Mesenchymal stem cell (in vitro differentiated cells and primary cell): ENCODE measurements around the gene UGT1A9.
A peak's percentile ranks its signal among the peaks of the same experiment; 100 is the strongest.

ENCODE experiments used
- DNase-seq: peaks from one replicate; pipeline ENCODE4 v3.0.0-alpha.2; 2013
- H2AFZ ChIP-seq: one replicate; pipeline ENCODE4 v1.6.1; 2013; ENCODE audit warnings: low read depth, mild to moderate bottlenecking, control low read depth, inconsistent platforms, low read length, moderate library complexity
- H2AK5ac ChIP-seq: 2 replicates; pipeline ENCODE4 v1.6.1; 2013; ENCODE audit warnings: low read length, moderate library complexity, mild to moderate bottlenecking, inconsistent platforms; ENCODE audit not compliant: severe bottlenecking
- H2BK120ac ChIP-seq: one replicate; pipeline ENCODE4 v1.6.1; 2013; ENCODE audit warnings: low read depth, mild to moderate bottlenecking, inconsistent platforms, low read length, moderate library complexity
- H2BK12ac ChIP-seq, 2 experiments: one replicate each; pipeline ENCODE4 v1.6.1; 2013; ENCODE audit warnings: inconsistent platforms in 2 of 2, low read length in 2 of 2, mild to moderate bottlenecking in 2 of 2, moderate library complexity in 2 of 2, control low read depth in 1 of 2
- H2BK15ac ChIP-seq: one replicate; pipeline ENCODE4 v1.6.1; 2013; ENCODE audit warnings: mild to moderate bottlenecking, low read depth, inconsistent platforms; ENCODE audit not compliant: poor library complexity, severe bottlenecking
- H2BK5ac ChIP-seq: 2 replicates; pipeline ENCODE4 v1.6.1; 2013; ENCODE audit warnings: low read depth, mild to moderate bottlenecking, low read length, control low read depth, inconsistent platforms; ENCODE audit not compliant: poor library complexity, severe bottlenecking
- H3K14ac ChIP-seq, 2 experiments: one replicate each; pipeline ENCODE4 v1.6.1; 2013; ENCODE audit warnings: inconsistent platforms in 2 of 2, low read length in 2 of 2, control low read depth in 1 of 2, mild to moderate bottlenecking in 1 of 2, moderate library complexity in 1 of 2
- H3K18ac ChIP-seq, 2 experiments: one replicate each; pipeline ENCODE4 v1.6.1; 2013; ENCODE audit warnings: inconsistent platforms in 2 of 2, low read length in 2 of 2, control low read depth in 1 of 2, low read depth in 1 of 2, mild to moderate bottlenecking in 1 of 2
- H3K23ac ChIP-seq, 2 experiments: one replicate each; pipeline ENCODE4 v1.6.1; 2013; ENCODE audit warnings: inconsistent platforms in 2 of 2, low read length in 2 of 2, mild to moderate bottlenecking in 2 of 2, moderate library complexity in 2 of 2, control low read depth in 1 of 2
- H3K27ac ChIP-seq: 2 replicates; pipeline ENCODE4 v1.5.1; 2013; ENCODE audit warnings: mild to moderate bottlenecking, moderate library complexity, low read length, control low read depth, inconsistent platforms; ENCODE audit not compliant: poor library complexity, severe bottlenecking
- H3K27me3 ChIP-seq, 2 experiments: 2 replicates each; pipeline versions ENCODE4 v1.6.1 to v1.7.0; 2013; ENCODE audit warnings: low read length in 2 of 2, mild to moderate bottlenecking in 2 of 2, moderate library complexity in 2 of 2, control low read depth in 1 of 2, inconsistent platforms in 1 of 2; ENCODE audit not compliant: control insufficient read depth in 1 of 2, insufficient read depth in 1 of 2
- H3K36me3 ChIP-seq, 2 experiments: 2 replicates each; pipeline versions ENCODE4 v1.6.1 to v1.7.0; 2013; ENCODE audit warnings: low read length in 2 of 2, control low read depth in 1 of 2, inconsistent platforms in 1 of 2, low read depth in 1 of 2, mild to moderate bottlenecking in 1 of 2; ENCODE audit not compliant: insufficient read depth in 2 of 2, control insufficient read depth in 1 of 2
- H3K4ac ChIP-seq, 2 experiments: one replicate each; pipeline ENCODE4 v1.6.1; 2013; ENCODE audit warnings: inconsistent platforms in 2 of 2, low read length in 2 of 2, mild to moderate bottlenecking in 2 of 2, moderate library complexity in 2 of 2, control low read depth in 1 of 2, low read depth in 1 of 2
- H3K4me1 ChIP-seq: 2 replicates; pipeline ENCODE4 v1.6.1; 2013; ENCODE audit warnings: low read depth, low read length, control low read depth; ENCODE audit not compliant: control insufficient read depth, insufficient read depth
- H3K4me2 ChIP-seq: 2 replicates; pipeline ENCODE4 v1.6.1; 2013; ENCODE audit warnings: low read length, mild to moderate bottlenecking, inconsistent platforms; ENCODE audit not compliant: poor library complexity, severe bottlenecking
- H3K4me3 ChIP-seq, 2 experiments: 2 replicates each; pipeline versions ENCODE4 v1.5.1 to v1.7.0; 2013; ENCODE audit warnings: low read length in 2 of 2, mild to moderate bottlenecking in 2 of 2, control low read depth in 1 of 2, low read depth in 1 of 2; ENCODE audit not compliant: insufficient read depth in 1 of 2
- H3K79me1 ChIP-seq: replicated peaks from 2 replicates; pipeline ENCODE4 v1.6.1; 2013; ENCODE audit warnings: mild to moderate bottlenecking, control low read depth, low read length, inconsistent platforms; ENCODE audit not compliant: poor library complexity, severe bottlenecking
- H3K9ac ChIP-seq: 2 replicates; pipeline ENCODE4 v1.7.0; 2013; ENCODE audit warnings: mild to moderate bottlenecking, low read length, moderate library complexity
- H3K9me3 ChIP-seq: 2 replicates; pipeline ENCODE4 v1.7.0; 2013; ENCODE audit warnings: mild to moderate bottlenecking, low read length; ENCODE audit not compliant: control insufficient read depth
- H4K8ac ChIP-seq: one replicate; pipeline ENCODE4 v1.6.1; 2013; ENCODE audit warnings: inconsistent platforms, mild to moderate bottlenecking, low read length, moderate library complexity
- H4K91ac ChIP-seq: one replicate; pipeline ENCODE4 v1.6.1; 2013; ENCODE audit warnings: mild to moderate bottlenecking, low read length, inconsistent platforms
- WGBS: methylation state at CpG from one replicate; pipeline ENCODE4 v1.1.7; 2013; ENCODE audit warnings: mixed read lengths; 5-methylcytosine and 5-hydroxymethylcytosine counted together

UGT1A9 gene

GRCh38 chr2:233707940-233708644 is 36.4 kb downstream of the UGT1A9 start:
- Histone ChIP-seq H2BK12ac (no peak overlapping the region), H3K4me2 (no peak overlapping the region), H3K79me1 (no peaks in the 10 kb centered on the region), H2BK15ac (no peak overlapping the region), H3K27me3 (peaks cover 0 to 6% of the 10 kb centered on the region in 2 experiments), H3K23ac (no peak overlapping the region), H3K14ac (no peak overlapping the region), H3K9ac (no peak overlapping the region), H3K36me3 (no peaks in the 10 kb centered on the region), H2BK5ac (no peak overlapping the region), H2BK120ac (no peak overlapping the region), H3K4me3 (no peak overlapping the region), H3K4ac (no peak overlapping the region), H3K27ac (no peak overlapping the region), H3K18ac (no peak overlapping the region), H3K9me3 (no peaks in the 10 kb centered on the region), H2AK5ac (no peak overlapping the region), H4K8ac (no peak overlapping the region), H4K91ac (no peak overlapping the region), H3K4me1 (peaks cover 11% of the 10 kb centered on the region), H2AFZ (no peak overlapping the region)
- 76% methylated on average over 8 of the region's 10 CpGs for WGBS
- DNase-seq, result peak; percentile 10

GRCh38 chr2:233708942-233709341 is 37.2 kb downstream of the UGT1A9 start:
- Histone ChIP-seq H3K4me3 (no peak overlapping the region), H2BK5ac (no peak overlapping the region), H2BK15ac (no peak overlapping the region), H3K23ac (no peak overlapping the region), H4K8ac (no peak overlapping the region), H3K4ac (no peak overlapping the region), H2AK5ac (no peak overlapping the region), H3K9me3 (no peaks in the 10 kb centered on the region), H3K79me1 (no peaks in the 10 kb centered on the region), H3K4me2 (no peak overlapping the region), H4K91ac (no peak overlapping the region), H2AFZ (no peak overlapping the region), H3K9ac (no peak overlapping the region), H3K36me3 (no peaks in the 10 kb centered on the region), H3K27ac (no peak overlapping the region), H3K14ac (no peak overlapping the region), H2BK120ac (no peak overlapping the region), H2BK12ac (no peak overlapping the region), H3K4me1 (peaks cover 11% of the 10 kb centered on the region), H3K18ac (no peak overlapping the region), H3K27me3 (peaks cover 0 to 9% of the 10 kb centered on the region in 2 experiments)
- no peak for DNase-seq
- 96% methylated on average over 3 of the region's 5 CpGs for WGBS

- peak; percentile 68 for DNase-seq
- Histone ChIP-seq H3K14ac (no peak overlapping the region), H3K4me2 (no peak overlapping the region), H2AFZ (no peak overlapping the region), H2BK12ac (peak overlapping the region in 1 of 2 experiments; percentile 61), H3K4me3 (no peak overlapping the region), H4K91ac (no peak overlapping the region), H4K8ac (no peak overlapping the region), H3K27me3 (peaks cover 0 to 22% of the 10 kb centered on the region in 2 experiments), H3K9me3 (no peaks in the 10 kb centered on the region), H3K18ac (no peak overlapping the region), H2BK120ac (no peak overlapping the region), H3K36me3 (no peaks in the 10 kb centered on the region), H3K79me1 (no peaks in the 10 kb centered on the region), H2BK5ac (no peak overlapping the region), H3K9ac (no peak overlapping the region), H3K27ac (no peak overlapping the region), H2BK15ac (no peak overlapping the region), H3K23ac (no peak overlapping the region), H2AK5ac (peak overlapping the region; percentile 72), H3K4ac (no peak overlapping the region), H3K4me1 (peaks cover 9% of the 10 kb centered on the region)
- 49% methylated on average over 10 of the region's 11 CpGs for WGBS
These were observed 39.8 kb downstream of the UGT1A9 start for GRCh38 chr2:233711312-233712008.

- H3K4me1 ChIP-seq, result peaks cover 7% of the 10 kb centered on the region
- H3K18ac ChIP-seq, result no peak within 1 kb of the TSS
- no peaks in the 10 kb centered on the region for H3K9me3 ChIP-seq
- no peak within 1 kb of the TSS for H3K23ac ChIP-seq
- no peak within 1 kb of the TSS for H2AK5ac ChIP-seq
- H3K4ac ChIP-seq, result no peak within 1 kb of the TSS
- no peak within 1 kb of the TSS for H2AFZ ChIP-seq
- H3K27ac ChIP-seq, result no peak within 1 kb of the TSS
- no peak within 1 kb of the TSS for H2BK5ac ChIP-seq
- H3K79me1 ChIP-seq, result no peaks in the 10 kb centered on the region
- H3K4me2 ChIP-seq, result no peak within 1 kb of the TSS
- WGBS, result 80% methylated on average over 14 of the region's 14 CpGs
- no peak within 1 kb of the TSS for H4K91ac ChIP-seq
- H3K9ac ChIP-seq, result no peak within 1 kb of the TSS
- no peak for DNase-seq
- peaks cover 8 to 32% of the 10 kb centered on the region in 2 experiments for H3K27me3 ChIP-seq
- H3K4me3 ChIP-seq, result no peak within 1 kb of the TSS
- no peak within 1 kb of the TSS for H4K8ac ChIP-seq
- H3K36me3 ChIP-seq, result no peaks in the 10 kb centered on the region
- H2BK120ac ChIP-seq, result no peak within 1 kb of the TSS
- H3K14ac ChIP-seq, result peak within 1 kb of the TSS in 1 of 2 experiments; percentile 13
- H2BK12ac ChIP-seq, result no peak within 1 kb of the TSS
- no peak within 1 kb of the TSS for H2BK15ac ChIP-seq
These were observed 41.0 kb downstream of the UGT1A9 start, which contains the start of gene UGT1A5 for GRCh38 chr2:233712611-233713261. TSS of gene UGT1A5 (plus strand) at chr2:233712907. CDS start at chr2:233712992, 85 bp downstream.
